Peyer's patch (tissue), 4 donors: Measurements from ENCODE around the gene SPEM3.

ENCODE experiments used
- POLR2A ChIP-seq, 2 donors: fragments of 450-650 bp; IDR thresholded peaks; one replicate each; pipeline ENCODE4 v1.5.1; 2017; ENCODE audit warnings: antibody characterized with exemption in 2 of 2, mild to moderate bottlenecking in 2 of 2, moderate library complexity in 2 of 2
- TF ChIP-seq, protein P1 (sequence below), 6 experiments: fragments of 450-650 bp in 4 of 6; fragments of 200-600 bp in 2 of 6; sonication (generic) in 1 of 6; IDR thresholded peaks; one replicate each; pipeline ENCODE4 v1.5.1; 2017 to 2019; ENCODE audit warnings: antibody characterized with exemption in 6 of 6, mild to moderate bottlenecking in 3 of 6, moderate library complexity in 1 of 6

DNA sequence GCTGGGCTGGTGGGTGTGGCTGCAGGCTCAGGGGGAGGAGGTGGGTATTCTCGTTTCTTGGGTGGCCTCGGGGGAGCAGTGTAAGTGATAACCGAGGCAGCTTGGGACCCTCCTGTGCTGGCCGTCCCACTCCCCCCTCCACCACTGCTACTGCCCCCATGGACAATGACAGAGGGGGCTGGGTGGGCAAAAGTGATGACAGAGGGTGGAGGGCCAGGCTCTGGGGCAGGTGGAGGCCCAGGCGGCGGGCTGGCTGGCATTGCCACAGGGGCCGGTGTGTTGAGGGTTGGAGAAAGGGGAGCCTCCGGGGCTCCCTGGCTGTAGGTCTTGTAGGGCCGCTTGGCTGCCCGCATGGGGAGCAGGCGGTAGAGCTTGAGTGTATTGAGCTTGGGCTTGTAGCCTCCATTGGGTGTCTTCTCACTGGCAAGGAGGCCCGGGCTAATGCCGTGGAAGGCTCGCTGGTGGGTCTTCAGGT is 34.8 kb downstream of the SPEM3 start:
- no peak for TF ChIP-seq POLR2A (IDR thresholded peaks at IDR 0.05)
- TF ChIP-seq, protein P1, sequence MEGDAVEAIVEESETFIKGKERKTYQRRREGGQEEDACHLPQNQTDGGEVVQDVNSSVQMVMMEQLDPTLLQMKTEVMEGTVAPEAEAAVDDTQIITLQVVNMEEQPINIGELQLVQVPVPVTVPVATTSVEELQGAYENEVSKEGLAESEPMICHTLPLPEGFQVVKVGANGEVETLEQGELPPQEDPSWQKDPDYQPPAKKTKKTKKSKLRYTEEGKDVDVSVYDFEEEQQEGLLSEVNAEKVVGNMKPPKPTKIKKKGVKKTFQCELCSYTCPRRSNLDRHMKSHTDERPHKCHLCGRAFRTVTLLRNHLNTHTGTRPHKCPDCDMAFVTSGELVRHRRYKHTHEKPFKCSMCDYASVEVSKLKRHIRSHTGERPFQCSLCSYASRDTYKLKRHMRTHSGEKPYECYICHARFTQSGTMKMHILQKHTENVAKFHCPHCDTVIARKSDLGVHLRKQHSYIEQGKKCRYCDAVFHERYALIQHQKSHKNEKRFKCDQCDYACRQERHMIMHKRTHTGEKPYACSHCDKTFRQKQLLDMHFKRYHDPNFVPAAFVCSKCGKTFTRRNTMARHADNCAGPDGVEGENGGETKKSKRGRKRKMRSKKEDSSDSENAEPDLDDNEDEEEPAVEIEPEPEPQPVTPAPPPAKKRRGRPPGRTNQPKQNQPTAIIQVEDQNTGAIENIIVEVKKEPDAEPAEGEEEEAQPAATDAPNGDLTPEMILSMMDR (IDR thresholded peaks at IDR 0.05), result no peak
